Mononuclear cell (primary cell): ENCODE results near the gene AARS2. TPM values are rescaled to one million over a fixed set of nuclear protein-coding genes. Genes with fewer than 3 reads are reported as not detected.

Experiments used
- total RNA-seq: library from RNA; depleted of rRNA; stranded (reverse); fragments of >200 nt; gene quantifications from one replicate; pipeline ENCODE4 v1.2.3, GENCODE V29; 2012

AARS2 gene
- total RNA-seq, 1 donor, result 4.9 TPM

Other genes starting within 250 kb of the AARS2 start
- 10.3 TPM for gene MRPL14, start 185.9 kb downstream of the AARS2 start, total RNA-seq
- 8.1 TPM for gene TMEM63B, start 185.8 kb downstream of the AARS2 start, total RNA-seq
- gene CAPN11, start 154.5 kb downstream of the AARS2 start, total RNA-seq, result 0.10 TPM
- not detected for gene MYMX, start 96.4 kb downstream of the AARS2 start, total RNA-seq
- gene SLC29A1, start 89.8 kb downstream of the AARS2 start, total RNA-seq, result 4.4 TPM
- gene HSP90AB1, start 66.2 kb downstream of the AARS2 start, total RNA-seq, result 442 TPM
- 8.2 TPM for gene SLC35B2, start 55.8 kb downstream of the AARS2 start, total RNA-seq
- 125 TPM for gene NFKBIE, start 47.8 kb downstream of the AARS2 start, total RNA-seq
- not detected for gene TMEM151B, start 42.9 kb downstream of the AARS2 start, total RNA-seq
- not detected for gene SPATS1, start 29.3 kb upstream of the AARS2 start, total RNA-seq
- 30.5 TPM for gene CDC5L, start 74.4 kb upstream of the AARS2 start, total RNA-seq